HG03457 (cell line): Measurements from ENCODE around the gene FSTL1.

Experiments used
- ATAC-seq: cut with Tn5 transposase; IDR thresholded peaks from one replicate; pipeline ENCODE4 v1.9.1; 2021; ENCODE audit warnings: moderate number of reproducible peaks; ENCODE audit not compliant: unreplicated experiment

FSTL1 gene

DNA sequence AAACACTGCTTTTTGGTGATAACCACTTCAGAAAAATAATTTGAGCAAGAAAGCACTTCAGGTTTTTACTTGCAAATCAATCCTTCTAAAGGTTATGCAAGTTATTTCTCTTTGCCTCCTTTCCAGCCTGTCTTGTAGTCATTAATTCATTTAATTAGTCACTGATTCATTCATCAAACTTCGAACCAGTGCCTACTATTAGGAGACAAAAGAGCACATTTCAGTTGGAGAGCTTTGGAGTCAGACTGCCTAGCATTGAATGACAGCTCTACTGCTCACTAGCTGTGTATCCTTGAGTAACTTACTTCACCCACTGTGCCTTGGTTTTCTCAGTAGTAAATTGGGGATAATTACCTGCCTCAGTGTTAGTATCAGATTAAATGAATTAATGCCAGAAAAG is 86.7 kb downstream of the FSTL1 start:
- ATAC-seq, result no peak

DNA sequence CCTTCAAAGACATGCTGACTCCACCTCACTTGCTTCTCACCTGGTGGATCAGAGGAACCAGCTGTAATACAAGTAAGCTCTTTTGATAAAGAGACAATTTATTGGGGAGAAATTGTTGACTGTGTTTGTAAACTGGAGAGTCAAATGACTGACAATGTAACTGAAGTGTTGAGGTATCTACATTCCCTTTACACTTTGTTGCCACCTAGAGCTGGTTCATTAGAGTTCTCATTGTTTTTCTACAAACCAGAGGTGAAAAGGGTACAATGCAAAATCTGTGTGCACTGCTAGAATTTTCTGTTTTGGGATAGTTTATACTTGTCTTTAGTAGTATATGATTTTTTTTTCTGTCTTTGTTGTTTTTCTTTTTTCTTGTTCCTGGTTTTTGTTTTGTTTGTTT is 93.0 kb downstream of the FSTL1 start:
- ATAC-seq, result no peak

DNA sequence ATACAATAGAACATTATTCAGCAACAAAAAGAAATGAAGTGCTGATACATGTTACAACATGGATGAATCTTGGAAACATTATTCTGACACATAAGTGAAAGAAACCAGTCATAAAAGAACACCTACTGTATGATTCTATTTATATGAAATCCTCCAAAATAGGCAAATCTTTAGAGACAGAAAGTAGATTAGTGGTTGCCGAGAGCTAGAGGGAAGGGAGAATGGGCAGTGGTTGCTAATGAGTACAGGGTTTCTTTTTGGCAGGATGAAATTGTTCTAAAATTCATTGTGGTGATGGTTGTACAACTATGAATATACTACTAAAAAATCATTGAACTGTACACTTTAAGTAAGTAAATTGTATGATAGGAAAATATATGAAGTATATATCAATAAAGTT is 95.3 kb downstream of the FSTL1 start:
- no peak for ATAC-seq

DNA sequence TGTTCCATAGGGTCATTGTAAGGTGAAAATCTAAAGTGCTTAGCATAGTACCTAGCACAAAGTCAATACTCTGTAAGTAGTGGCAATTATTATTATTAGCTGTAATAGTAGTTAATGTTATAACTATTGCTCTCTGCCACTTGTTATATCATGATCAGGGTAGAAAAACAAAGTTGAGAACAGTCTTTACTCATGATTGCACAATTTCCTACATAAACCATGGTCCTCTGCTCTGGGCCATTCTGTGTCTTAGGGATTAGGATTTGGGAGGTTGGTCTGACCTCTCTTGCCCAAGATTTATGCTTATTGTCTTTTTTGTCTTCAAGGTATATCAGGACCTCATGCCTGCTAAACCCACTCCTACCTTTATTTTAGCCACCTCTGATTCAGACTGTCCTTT is 97.3 kb downstream of the FSTL1 start:
- no peak for ATAC-seq

DNA sequence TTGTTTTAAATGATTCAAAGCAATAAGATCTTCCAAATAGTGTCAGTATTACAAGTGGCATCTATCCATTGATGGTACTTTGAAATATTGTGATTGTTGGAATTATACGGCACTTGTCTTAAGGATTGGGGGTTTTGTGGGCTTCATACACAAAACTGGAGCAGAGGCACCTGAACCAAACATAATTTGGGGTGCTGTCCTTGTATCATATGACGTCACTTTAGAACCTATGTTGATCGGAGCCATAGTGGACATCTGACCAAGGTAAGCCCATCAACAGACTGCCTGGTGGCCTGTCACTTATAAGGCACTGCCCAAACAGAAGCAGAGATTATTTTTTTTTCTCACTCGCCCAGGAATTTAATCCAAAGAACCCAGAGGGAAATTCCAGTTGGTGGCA is 98.8 kb downstream of the FSTL1 start:
- no peak for ATAC-seq

DNA sequence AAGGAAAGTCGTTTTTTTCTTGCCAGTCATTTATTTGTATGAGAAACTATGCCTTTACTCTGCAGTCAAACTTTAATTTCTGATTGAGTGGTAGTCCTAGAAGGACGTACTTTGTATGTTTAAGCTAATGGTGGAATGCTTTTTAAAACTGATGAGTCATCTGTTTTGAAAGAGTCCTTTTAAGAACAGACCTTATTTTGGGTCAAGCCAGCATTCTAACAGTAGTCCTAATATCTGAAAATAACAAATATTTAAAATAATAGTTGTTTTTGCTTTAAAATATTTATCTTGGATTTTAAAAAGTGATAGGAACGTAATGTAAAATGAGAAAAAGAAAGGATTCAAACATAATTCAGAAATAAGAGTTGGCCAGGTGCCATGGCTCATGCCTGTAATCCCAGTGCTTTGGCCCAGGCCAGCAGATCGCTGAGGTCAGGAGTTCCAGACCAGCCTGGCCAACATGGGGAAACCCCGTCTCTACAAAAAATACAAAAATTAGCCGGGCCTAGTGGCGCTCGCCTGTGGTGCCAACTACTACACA is 100.3 kb downstream of the FSTL1 start:
- no peak for ATAC-seq

DNA sequence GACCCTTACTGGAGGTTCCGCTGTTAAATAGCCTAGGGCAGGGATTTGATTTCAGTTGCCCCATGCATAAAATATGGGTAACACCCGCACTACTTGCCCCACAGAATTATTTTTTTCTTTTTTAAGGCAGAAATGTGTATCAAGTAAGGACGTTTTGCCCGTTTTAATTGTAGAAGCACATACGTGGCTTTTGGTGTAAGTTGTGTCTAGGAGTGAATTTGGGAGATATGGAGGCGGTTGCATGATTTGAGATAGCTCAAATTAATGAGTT is 101.0 kb downstream of the FSTL1 start:
- no peak for ATAC-seq

DNA sequence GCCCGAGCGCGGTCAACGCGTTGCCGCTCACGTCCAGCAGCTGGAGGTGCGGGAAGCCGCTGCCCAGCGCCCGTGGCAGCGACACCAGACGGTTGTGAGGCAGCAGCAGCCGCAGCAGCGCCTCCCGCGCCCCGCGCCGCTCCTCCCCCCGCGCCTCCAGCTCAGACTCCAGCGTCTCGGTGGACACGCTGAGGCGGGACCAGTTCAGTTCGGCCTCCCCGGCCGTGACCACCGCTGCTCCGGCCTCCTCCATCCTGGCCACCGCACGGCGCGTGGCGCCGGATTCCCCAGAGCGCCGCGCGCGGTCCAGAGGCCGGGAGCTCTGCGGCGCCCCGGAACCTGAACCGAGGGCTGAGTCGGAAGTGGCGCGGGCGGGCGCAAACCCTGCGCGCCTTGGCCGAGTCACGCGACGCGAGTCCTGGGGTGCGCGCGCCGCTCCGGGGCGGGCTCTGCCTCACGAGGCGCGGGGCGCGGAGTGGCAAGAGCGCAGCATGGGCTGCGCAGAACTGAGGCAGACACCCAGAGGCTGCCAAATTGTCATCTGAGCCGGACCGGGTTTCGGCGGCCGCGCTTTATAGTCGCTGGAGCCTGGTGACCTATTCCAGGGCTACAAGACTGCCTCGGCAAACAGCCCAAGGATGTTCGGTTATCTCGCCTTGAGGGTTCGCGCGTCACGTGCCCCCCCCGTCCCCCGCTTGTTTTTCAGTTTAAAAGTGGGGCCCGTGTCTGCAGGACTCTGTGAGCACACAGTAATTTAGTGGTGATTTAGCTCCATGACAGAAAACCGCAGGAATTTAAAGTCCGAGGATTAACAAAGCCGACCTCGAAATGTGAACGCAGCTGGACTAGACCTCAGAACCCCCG is 101.6 kb downstream of the FSTL1 start, which contains the start of gene LRRC58:
TSS of gene LRRC58 (minus strand) at position 364 of the 864 bp plus-strand sequence. CDS start at position 253, 111 bp downstream.
- ATAC-seq, result peak; percentile 85

DNA sequence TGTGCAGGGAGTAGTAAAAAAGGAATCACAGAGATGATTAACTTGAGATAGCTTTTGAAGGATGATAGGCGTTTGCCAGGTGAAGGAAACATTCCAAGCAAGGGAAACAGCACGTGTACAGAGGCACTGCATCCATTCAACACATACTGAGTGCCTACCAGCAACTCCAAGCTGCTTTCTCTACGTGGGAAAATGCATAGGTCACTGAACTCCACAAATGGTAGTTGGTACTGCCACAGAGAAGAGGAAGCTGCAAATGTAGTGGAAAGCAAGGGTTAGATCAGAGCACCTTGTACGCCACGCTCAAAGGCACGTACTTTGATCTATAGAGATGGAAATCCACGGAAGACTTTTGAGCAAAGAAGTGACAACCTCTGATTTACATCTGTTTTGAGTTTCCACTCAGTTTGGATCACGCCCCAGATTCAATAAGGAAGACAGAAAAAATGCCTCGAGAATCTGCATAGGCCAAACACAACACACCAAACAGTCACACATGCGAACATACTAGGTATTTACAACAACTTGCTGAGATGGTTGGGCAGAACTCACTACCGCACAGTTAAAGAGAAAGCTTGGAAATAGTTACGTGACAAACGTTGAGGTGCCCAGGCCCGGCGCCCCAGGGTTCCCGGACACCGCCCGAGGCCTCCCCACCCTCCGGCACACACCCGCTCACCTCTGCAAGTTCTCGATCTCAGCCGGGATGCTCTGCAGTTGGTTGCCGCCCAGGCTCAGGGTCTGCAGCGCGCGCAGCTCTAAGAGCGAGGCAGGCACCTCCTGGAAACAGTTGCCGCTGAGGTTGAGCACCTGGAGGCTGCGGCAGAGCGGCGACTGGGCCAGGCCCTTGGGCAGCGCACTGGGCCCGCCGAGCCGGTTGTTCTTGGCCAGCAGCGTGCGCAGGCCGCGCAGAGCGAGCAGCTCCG is 102.5 kb downstream of the FSTL1 start:
- ATAC-seq, result peak; percentile 40

DNA sequence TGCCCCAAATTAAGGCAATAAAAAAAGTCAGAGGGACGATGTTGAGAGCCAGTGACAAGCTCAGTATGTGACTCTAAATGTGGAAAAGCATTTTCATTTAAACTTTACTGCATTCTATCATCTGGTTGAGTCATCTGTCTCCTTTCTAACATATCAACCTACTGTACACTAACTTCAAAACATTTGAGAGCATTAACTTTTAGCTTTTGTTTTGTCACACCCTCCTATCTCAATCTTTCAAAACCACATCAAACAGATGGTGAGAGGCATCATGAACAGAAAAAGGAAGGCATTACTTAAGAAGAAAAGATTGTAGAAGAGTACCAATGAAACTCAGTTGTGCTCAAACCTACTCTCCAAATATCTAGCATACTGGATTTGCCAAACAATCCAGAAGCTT is 106.4 kb downstream of the FSTL1 start:
- ATAC-seq, result no peak
